ENCODE data around the gene SLC35B1.

DNA sequence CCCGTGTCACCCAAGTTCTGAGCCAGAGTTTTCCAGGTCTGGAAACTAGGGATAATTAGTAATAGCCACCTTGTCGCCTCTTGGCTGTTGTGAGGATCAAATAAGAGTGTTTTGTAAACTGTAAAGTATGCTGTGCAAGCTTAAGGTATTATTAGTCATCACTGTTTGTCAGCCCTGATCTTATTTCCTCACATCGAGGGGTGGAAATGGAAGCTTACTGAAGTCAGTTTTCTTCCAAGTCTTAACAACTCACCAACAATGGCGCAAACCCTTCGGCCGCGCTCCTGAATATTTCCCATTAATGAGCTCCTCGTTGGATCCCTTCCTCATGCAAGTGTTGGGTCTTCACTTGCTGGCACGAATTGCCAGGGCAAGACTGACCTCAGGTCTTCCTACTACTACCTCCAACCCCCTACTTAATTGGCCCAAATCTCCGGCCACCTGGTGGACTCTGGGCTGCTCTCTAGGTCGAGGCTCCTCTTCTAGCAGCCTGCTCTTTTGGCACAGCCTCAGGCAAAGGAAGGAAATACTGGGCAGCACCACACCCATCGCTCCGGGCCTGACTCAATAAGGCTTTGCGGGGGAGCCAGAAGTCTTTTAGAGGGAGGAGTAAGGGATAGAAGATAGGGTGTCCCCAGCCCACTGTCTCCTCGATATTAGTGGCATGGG, 885 bp upstream of the SLC35B1 start:
- TF ChIP-seq, protein P1, sequence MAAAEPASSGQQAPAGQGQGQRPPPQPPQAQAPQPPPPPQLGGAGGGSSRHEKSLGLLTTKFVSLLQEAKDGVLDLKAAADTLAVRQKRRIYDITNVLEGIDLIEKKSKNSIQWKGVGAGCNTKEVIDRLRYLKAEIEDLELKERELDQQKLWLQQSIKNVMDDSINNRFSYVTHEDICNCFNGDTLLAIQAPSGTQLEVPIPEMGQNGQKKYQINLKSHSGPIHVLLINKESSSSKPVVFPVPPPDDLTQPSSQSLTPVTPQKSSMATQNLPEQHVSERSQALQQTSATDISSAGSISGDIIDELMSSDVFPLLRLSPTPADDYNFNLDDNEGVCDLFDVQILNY (CRISPR knock-in tag; IDR thresholded peaks at IDR 0.05): no peak
- no peak for TF ChIP-seq GABPB1 (CRISPR knock-in tag; IDR thresholded peaks at IDR 0.05)
- TF ChIP-seq, protein P2, sequence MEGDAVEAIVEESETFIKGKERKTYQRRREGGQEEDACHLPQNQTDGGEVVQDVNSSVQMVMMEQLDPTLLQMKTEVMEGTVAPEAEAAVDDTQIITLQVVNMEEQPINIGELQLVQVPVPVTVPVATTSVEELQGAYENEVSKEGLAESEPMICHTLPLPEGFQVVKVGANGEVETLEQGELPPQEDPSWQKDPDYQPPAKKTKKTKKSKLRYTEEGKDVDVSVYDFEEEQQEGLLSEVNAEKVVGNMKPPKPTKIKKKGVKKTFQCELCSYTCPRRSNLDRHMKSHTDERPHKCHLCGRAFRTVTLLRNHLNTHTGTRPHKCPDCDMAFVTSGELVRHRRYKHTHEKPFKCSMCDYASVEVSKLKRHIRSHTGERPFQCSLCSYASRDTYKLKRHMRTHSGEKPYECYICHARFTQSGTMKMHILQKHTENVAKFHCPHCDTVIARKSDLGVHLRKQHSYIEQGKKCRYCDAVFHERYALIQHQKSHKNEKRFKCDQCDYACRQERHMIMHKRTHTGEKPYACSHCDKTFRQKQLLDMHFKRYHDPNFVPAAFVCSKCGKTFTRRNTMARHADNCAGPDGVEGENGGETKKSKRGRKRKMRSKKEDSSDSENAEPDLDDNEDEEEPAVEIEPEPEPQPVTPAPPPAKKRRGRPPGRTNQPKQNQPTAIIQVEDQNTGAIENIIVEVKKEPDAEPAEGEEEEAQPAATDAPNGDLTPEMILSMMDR (IDR thresholded peaks at IDR 0.05): no peak
- TF ChIP-seq ESRRA (CRISPR knock-in tag; IDR thresholded peaks at IDR 0.05; ENCODE audit: borderline replicate concordance): no peak
- TF ChIP-seq ZNF263 (CRISPR knock-in tag; IDR thresholded peaks at IDR 0.05; ENCODE audit: low read depth): no peak
- no peak for TF ChIP-seq ELF4 (CRISPR knock-in tag; IDR thresholded peaks at IDR 0.05; ENCODE audit: low read depth)

All from WTC11 (cell line).